Measurements from ENCODE around the gene PRR14L. TPM values are rescaled to one million over a fixed set of nuclear protein-coding genes. Genes with fewer than 3 reads are reported as not detected.

Gene PRR14L
- total RNA-seq, 1 experiment from 2014 or later = 138 TPM

DNA sequence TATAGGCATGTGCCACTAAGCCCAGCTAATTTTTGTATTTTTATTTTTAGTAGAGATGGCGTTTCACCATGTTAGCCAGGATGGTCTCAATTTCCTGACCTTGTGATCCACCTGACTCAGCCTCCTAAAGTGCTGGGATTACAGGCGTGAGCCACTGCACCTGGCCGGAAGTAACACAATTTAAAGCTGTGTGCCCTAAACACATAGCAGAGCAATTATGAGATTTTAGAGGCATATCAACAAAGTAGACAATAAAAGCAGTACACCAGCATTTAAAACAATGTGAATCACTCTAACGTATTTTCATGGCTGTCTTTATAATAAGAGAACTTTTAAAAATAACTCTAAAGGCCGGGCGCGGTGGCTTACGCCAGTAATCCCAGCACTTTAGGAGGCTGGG is 42.4 kb downstream of the PRR14L start:
- no peak overlapping the region for H4K91ac ChIP-seq (ENCODE audit: insufficient read length, low read depth, low read length)
- no peak overlapping the region for H2BK20ac ChIP-seq (ENCODE audit: low read depth, low read length, poor library complexity, severe bottlenecking)
- no peak overlapping the region for H3K4me2 ChIP-seq (ENCODE audit: insufficient read depth, insufficient read length, low read length)
- H3K27me3 Mint-ChIP-seq (ENCODE audit: low read depth) = no peaks in the 10 kb centered on the region
- H3K4me3 Mint-ChIP-seq = no peak overlapping the region
- no peaks in the 10 kb centered on the region for H3K27me3 ChIP-seq (ENCODE audit: insufficient read depth, low read length)
- no peaks in the 10 kb centered on the region for H3K9me3 Mint-ChIP-seq
- no peak overlapping the region for H3K9ac ChIP-seq (ENCODE audit: extremely low read depth, insufficient read length, low read length)
- H3K23me2 ChIP-seq (ENCODE audit: insufficient read length, low read depth, low read length, poor library complexity, severe bottlenecking) = no peaks in the 10 kb centered on the region
- H3K4me1 Mint-ChIP-seq = no peaks in the 10 kb centered on the region
- H3K23ac ChIP-seq (ENCODE audit: insufficient read length, low read depth, low read length) = no peak overlapping the region
- TF ChIP-seq, protein P1, sequence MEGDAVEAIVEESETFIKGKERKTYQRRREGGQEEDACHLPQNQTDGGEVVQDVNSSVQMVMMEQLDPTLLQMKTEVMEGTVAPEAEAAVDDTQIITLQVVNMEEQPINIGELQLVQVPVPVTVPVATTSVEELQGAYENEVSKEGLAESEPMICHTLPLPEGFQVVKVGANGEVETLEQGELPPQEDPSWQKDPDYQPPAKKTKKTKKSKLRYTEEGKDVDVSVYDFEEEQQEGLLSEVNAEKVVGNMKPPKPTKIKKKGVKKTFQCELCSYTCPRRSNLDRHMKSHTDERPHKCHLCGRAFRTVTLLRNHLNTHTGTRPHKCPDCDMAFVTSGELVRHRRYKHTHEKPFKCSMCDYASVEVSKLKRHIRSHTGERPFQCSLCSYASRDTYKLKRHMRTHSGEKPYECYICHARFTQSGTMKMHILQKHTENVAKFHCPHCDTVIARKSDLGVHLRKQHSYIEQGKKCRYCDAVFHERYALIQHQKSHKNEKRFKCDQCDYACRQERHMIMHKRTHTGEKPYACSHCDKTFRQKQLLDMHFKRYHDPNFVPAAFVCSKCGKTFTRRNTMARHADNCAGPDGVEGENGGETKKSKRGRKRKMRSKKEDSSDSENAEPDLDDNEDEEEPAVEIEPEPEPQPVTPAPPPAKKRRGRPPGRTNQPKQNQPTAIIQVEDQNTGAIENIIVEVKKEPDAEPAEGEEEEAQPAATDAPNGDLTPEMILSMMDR (conservative IDR thresholded peaks at IDR 0.05) = no peak
- H2BK15ac ChIP-seq (ENCODE audit: low read depth, low read length) = no peak overlapping the region
- no peaks in the 10 kb centered on the region for H4K20me1 ChIP-seq (ENCODE audit: control insufficient read depth, insufficient read depth, insufficient read length)
- H2BK5ac ChIP-seq (ENCODE audit: insufficient read length, low read length) = no peak overlapping the region
- H3K4me1 ChIP-seq (ENCODE audit: insufficient read depth, low read length) = no peaks in the 10 kb centered on the region
- no peaks in the 10 kb centered on the region for H3K9me3 ChIP-seq (ENCODE audit: control insufficient read depth, low read depth, low read length)
- WGBS (ENCODE audit: extremely low coverage, insufficient read length, low lambda C conversion rate) = no CpG with 5 or more reads among the region's 8 CpGs
- H3K18ac ChIP-seq (ENCODE audit: insufficient read length, low read depth, low read length) = no peak overlapping the region
- no peak overlapping the region for H3K4ac ChIP-seq (ENCODE audit: low read depth, low read length)
- DNase-seq = no peak
- H2AFZ ChIP-seq (ENCODE audit: low read length) = no peak overlapping the region
- H3K79me1 ChIP-seq (ENCODE audit: insufficient read depth, low read depth, low read length, poor library complexity, severe bottlenecking) = peaks cover 2% of the 10 kb centered on the region
- no peak overlapping the region for H3K27ac Mint-ChIP-seq
- no peak overlapping the region for H3K14ac ChIP-seq (ENCODE audit: insufficient read depth, low read length)
- H3K56ac ChIP-seq (ENCODE audit: insufficient read length, low read depth, low read length) = no peak overlapping the region
- no peak overlapping the region for H2BK120ac ChIP-seq (ENCODE audit: low read depth, low read length, poor library complexity, severe bottlenecking)
- no peak overlapping the region for H4K5ac ChIP-seq (ENCODE audit: insufficient read length, low read depth, low read length)
- no peak overlapping the region for H2BK12ac ChIP-seq (ENCODE audit: insufficient read length, low read depth, low read length)
- H3K79me2 ChIP-seq (ENCODE audit: insufficient read depth, low read length) = no peaks in the 10 kb centered on the region
- peaks cover 33 to 54% (median 49%) of the 10 kb centered on the region in 3 experiments; a peak in 6 of 7 replicates for H3K36me3 Mint-ChIP-seq (ENCODE audit: insufficient read depth in 1 of 3, low read depth in 3 of 3)
- H4K8ac ChIP-seq (replicated peaks; ENCODE audit: insufficient read length, low read depth, low read length) = no peak overlapping the region
- no peak overlapping the region for H3T11ph ChIP-seq (ENCODE audit: low read length)
- H3K27ac ChIP-seq (ENCODE audit: insufficient read length, low read depth, low read length) = no peak overlapping the region
- no peak overlapping the region for H2AK5ac ChIP-seq (ENCODE audit: insufficient read length, low read length)
